OCI-LY1 (cell line): ENCODE data around the gene FAM229A.

ENCODE experiments used
- H2AFZ ChIP-seq: fragments of 200-600 bp; sonication (generic), shearing (Covaris generic); 2 replicates; pipeline ENCODE4 v1.6.0; 2014; ENCODE audit warnings: antibody characterized with exemption, mild to moderate bottlenecking, low read length
- H3F3A ChIP-seq: fragments of 200-600 bp; sonication (generic), shearing (Covaris generic); 2 replicates; pipeline ENCODE4 v1.6.0; 2014; ENCODE audit warnings: mild to moderate bottlenecking, antibody characterized with exemption, low read length, moderate library complexity; ENCODE audit not compliant: insufficient read depth
- H3K27ac ChIP-seq: fragments of 200-600 bp; sonication (generic); 2 replicates; pipeline ENCODE4 v1.5.1; 2014; ENCODE audit warnings: low read length, mixed run types, mild to moderate bottlenecking, low read depth; ENCODE audit not compliant: poor library complexity, severe bottlenecking
- H3K27me3 ChIP-seq: fragments of 200-600 bp; sonication (generic); 2 replicates; pipeline ENCODE4 v1.6.0; 2014; ENCODE audit warnings: antibody characterized with exemption, mild to moderate bottlenecking, low read length, moderate library complexity; ENCODE audit not compliant: insufficient read depth
- H3K36me3 ChIP-seq: fragments of 200-600 bp; sonication (generic); 2 replicates; pipeline ENCODE4 v1.6.1; 2014; ENCODE audit warnings: mild to moderate bottlenecking, antibody characterized with exemption, low read length, moderate library complexity, mixed read lengths; ENCODE audit not compliant: insufficient read depth
- H3K4me1 ChIP-seq: fragments of 200-600 bp; sonication (generic); 2 replicates; pipeline ENCODE4 v1.5.1; 2014; ENCODE audit warnings: mild to moderate bottlenecking, low read length, moderate library complexity; ENCODE audit not compliant: insufficient read depth, severe bottlenecking
- H3K4me2 ChIP-seq: fragments of 200-600 bp; sonication (generic), shearing (Covaris generic); 2 replicates; pipeline ENCODE4 v1.6.1; 2014; ENCODE audit warnings: low read length
- H3K4me3 ChIP-seq: fragments of 200-600 bp; sonication (generic); 2 replicates; pipeline ENCODE4 v1.5.1; 2014; ENCODE audit warnings: low read length, low read depth, mild to moderate bottlenecking, mixed read lengths; ENCODE audit not compliant: poor library complexity, severe bottlenecking
- H3K79me2 ChIP-seq: fragments of 200-600 bp; shearing (Covaris generic); 2 replicates; pipeline ENCODE4 v1.6.1; 2016; ENCODE audit warnings: mixed run types, low read length, mixed read lengths; ENCODE audit not compliant: insufficient read depth
- H3K9ac ChIP-seq: fragments of 200-600 bp; sonication (generic), shearing (Covaris generic); 2 replicates; pipeline ENCODE4 v1.6.1; 2014; ENCODE audit warnings: mild to moderate bottlenecking, low read length, mixed read lengths
- H3K9me2 ChIP-seq: fragments of 200-600 bp; sonication (generic), shearing (Covaris generic); 2 replicates; pipeline ENCODE4 v1.6.1; 2014; ENCODE audit warnings: low read depth, mild to moderate bottlenecking, low read length, mixed read lengths
- H3K9me3 ChIP-seq: fragments of 200-600 bp; shearing (Covaris generic); 2 replicates; pipeline ENCODE4 v1.6.1; 2014; ENCODE audit warnings: low read length, mixed read lengths
- H4K20me1 ChIP-seq: fragments of 200-600 bp; sonication (generic), shearing (Covaris generic); 2 replicates; pipeline ENCODE4 v1.6.0; 2016; ENCODE audit warnings: mild to moderate bottlenecking, low read length; ENCODE audit not compliant: insufficient read depth
- EZH2 ChIP-seq: fragments of 200-600 bp; sonication (generic), shearing (Covaris generic); IDR thresholded peaks from 2 replicates; pipeline ENCODE4 v1.8.0; 2017; ENCODE audit warnings: borderline replicate concordance, mixed run types, mild to moderate bottlenecking, antibody characterized with exemption, low read length, moderate library complexity, mixed read lengths
- TF ChIP-seq, protein P1 (sequence below): fragments of 200-600 bp; sonication (generic), shearing (Covaris generic); IDR thresholded peaks from 2 replicates; pipeline ENCODE4 v1.5.1; 2017; ENCODE audit warnings: mild to moderate bottlenecking, antibody characterized with exemption, low read length, moderate library complexity, mixed read lengths

FAM229A gene

DNA sequence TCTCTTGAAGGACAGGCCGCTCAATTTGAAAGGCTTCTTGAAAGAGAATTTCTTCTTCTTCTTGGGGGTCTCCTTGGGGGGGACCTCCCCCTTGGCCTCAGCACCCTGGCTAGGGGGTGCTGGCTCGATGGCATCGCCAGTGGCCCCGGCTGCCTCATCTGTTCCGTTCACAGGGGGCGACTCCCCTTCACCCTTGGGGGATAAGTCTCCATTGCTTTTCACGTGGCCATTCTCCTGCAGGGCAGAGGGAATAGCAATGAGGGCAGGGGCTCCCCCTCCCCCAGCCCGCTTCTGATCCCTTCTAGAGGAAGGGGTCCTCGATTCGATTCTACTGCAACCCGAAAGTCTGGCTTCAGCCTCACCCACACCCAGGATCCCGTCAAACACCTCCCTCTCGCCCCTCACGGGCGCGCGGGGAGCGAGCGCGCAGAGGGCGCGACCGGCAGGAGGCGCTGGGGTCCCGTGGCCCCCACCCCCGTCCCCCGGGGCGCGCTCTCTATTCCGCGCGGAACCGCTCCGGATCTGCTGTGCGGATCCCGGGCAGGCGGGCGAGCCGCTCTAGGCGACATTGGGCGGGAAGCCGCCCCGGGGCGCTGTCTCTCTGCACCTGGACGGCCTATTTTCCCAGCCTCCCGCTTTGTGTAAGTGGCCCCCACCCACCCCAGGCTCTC, 27.3 kb downstream of the FAM229A start:
- Histone ChIP-seq H3K9ac (peak overlapping the region; percentile 85), H3K9me2 (no peaks in the 10 kb centered on the region), H3K9me3 (no peaks in the 10 kb centered on the region), H3K27ac (peak overlapping the region; percentile 77), H3K4me3 (peak overlapping the region; percentile 74), H4K20me1 (no peaks in the 10 kb centered on the region), H3K79me2 (peaks cover 7% of the 10 kb centered on the region; the same call in 1 of the 2 replicates), H3K4me1 (peaks cover 44% of the 10 kb centered on the region), H3K36me3 (peaks cover 48% of the 10 kb centered on the region), H2AFZ (no peak overlapping the region), H3F3A (peaks cover 15% of the 10 kb centered on the region), H3K4me2 (peak overlapping the region; percentile 96), H3K27me3 (0 out of 2 replicates have a peak, but pooled peaks cover 8% of the 10 kb centered on the region)
- TF ChIP-seq, protein P1, sequence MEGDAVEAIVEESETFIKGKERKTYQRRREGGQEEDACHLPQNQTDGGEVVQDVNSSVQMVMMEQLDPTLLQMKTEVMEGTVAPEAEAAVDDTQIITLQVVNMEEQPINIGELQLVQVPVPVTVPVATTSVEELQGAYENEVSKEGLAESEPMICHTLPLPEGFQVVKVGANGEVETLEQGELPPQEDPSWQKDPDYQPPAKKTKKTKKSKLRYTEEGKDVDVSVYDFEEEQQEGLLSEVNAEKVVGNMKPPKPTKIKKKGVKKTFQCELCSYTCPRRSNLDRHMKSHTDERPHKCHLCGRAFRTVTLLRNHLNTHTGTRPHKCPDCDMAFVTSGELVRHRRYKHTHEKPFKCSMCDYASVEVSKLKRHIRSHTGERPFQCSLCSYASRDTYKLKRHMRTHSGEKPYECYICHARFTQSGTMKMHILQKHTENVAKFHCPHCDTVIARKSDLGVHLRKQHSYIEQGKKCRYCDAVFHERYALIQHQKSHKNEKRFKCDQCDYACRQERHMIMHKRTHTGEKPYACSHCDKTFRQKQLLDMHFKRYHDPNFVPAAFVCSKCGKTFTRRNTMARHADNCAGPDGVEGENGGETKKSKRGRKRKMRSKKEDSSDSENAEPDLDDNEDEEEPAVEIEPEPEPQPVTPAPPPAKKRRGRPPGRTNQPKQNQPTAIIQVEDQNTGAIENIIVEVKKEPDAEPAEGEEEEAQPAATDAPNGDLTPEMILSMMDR = peak; percentile 67
- TF ChIP-seq EZH2 = no peak

DNA sequence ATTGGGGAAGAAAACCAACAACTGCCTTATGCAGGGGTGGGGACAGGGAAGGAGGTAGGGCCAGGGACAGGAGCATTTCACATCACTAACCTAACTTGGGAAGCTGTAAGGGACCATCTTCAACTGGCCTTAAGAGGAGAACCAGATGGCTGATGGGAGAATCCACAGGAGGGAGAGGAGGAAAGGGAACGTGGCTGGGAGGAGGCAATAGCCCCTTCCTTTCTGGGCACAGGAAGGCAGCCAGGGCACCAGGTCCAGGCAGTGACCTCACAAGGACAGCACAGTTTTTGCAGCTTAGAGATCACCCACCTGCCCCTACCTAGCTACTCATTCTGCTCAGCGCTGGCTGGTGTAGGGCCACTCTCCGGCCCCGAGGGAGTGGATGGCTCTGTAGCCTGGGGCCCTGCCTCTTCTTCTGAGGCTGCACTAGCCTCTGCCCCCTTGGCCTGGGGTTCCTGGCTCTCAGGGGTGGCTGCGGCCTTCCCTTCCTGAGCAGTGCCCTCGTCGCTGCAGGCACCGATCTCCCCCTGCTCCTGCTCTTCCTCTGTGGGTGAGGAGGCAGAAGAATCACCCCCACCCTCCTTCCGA, 27.9 kb downstream of the FAM229A start:
- peak overlapping the region; percentile 74 for H3K4me3 ChIP-seq
- H3K27ac ChIP-seq = peak overlapping the region; percentile 77
- H3K4me2 ChIP-seq = peak overlapping the region; percentile 96
- peaks cover 55% of the 10 kb centered on the region for H3K36me3 ChIP-seq
- H3K9me2 ChIP-seq = no peaks in the 10 kb centered on the region
- 0 out of 2 replicates have a peak, but pooled peaks cover 8% of the 10 kb centered on the region for H3K27me3 ChIP-seq
- peaks cover 7% of the 10 kb centered on the region; the same call in 1 of the 2 replicates for H3K79me2 ChIP-seq
- H4K20me1 ChIP-seq = no peaks in the 10 kb centered on the region
- H2AFZ ChIP-seq = no peak overlapping the region
- H3K9ac ChIP-seq = peak overlapping the region; percentile 85
- no peaks in the 10 kb centered on the region for H3K9me3 ChIP-seq
- H3F3A ChIP-seq = peaks cover 15% of the 10 kb centered on the region
- TF ChIP-seq, protein P1 = no peak
- peaks cover 44% of the 10 kb centered on the region for H3K4me1 ChIP-seq

- Histone ChIP-seq H4K20me1 (no peaks in the 10 kb centered on the region), H3K36me3 (peaks cover 64% of the 10 kb centered on the region), H3F3A (peaks cover 15% of the 10 kb centered on the region), H3K27me3 (0 out of 2 replicates have a peak, but pooled peaks cover 8% of the 10 kb centered on the region), H3K9me3 (no peaks in the 10 kb centered on the region), H2AFZ (no peak overlapping the region), H3K4me1 (peaks cover 44% of the 10 kb centered on the region), H3K9me2 (no peaks in the 10 kb centered on the region), H3K4me2 (peak overlapping the region; percentile 96), H3K27ac (peak overlapping the region; percentile 77), H3K4me3 (peak overlapping the region; percentile 74), H3K79me2 (peaks cover 7% of the 10 kb centered on the region; the same call in 1 of the 2 replicates), H3K9ac (no peak overlapping the region)
- TF ChIP-seq, protein P1 = no peak
- no peak for TF ChIP-seq EZH2
These were observed 28.9 kb downstream of the FAM229A start for GRCh38 chr1:32333251-32333963.
